WTC11 (cell line): ENCODE data around the gene GSTM4. TPM values are rescaled to one million over a fixed set of nuclear protein-coding genes. Genes with fewer than 3 reads are reported as not detected.

Source experiments
- ATAC-seq: fragments of 200-7000 bp; cut with Tn5 transposase; 2 replicates; pipeline ENCODE4 v1.10.0; 2021; ENCODE audit warnings: mild to moderate bottlenecking, moderate library complexity
- CTCF ChIA-PET: fragments of 300-600 bp; sonication (Branson Sonifier 250); formaldehyde crosslinking; loops from one replicate; lab custom pipeline; 2021; ENCODE audit warnings: antibody characterized with exemption; lab: Charles Lee
- POLR2A ChIA-PET: fragments of 350-600 bp; sonication (Branson Sonifier 250); formaldehyde crosslinking; loops from one replicate; lab custom pipeline; 2021; ENCODE audit warnings: antibody characterized with exemption; lab: Charles Lee
- DNase-seq: peaks from one replicate; pipeline ENCODE4 v3.0.0; 2021; ENCODE audit warnings: low spot score
- H3K27ac Mint-ChIP-seq: 2 replicates; pipeline ENCODE4 v1.8.0; 2021; ENCODE audit warnings: mixed read lengths
- H3K27me3 Mint-ChIP-seq: 2 replicates; pipeline ENCODE4 v1.8.0; 2021; ENCODE audit warnings: low read depth, mild to moderate bottlenecking, moderate library complexity, mixed read lengths
- H3K36me3 Mint-ChIP-seq: 2 replicates; pipeline ENCODE4 v1.8.0; 2021; ENCODE audit warnings: mixed read lengths
- H3K4me1 Mint-ChIP-seq: 2 replicates; pipeline ENCODE4 v1.8.0; 2022; ENCODE audit warnings: mixed read lengths
- H3K4me3 Mint-ChIP-seq: 2 replicates; pipeline ENCODE4 v1.8.0; 2021; ENCODE audit warnings: mild to moderate bottlenecking, moderate library complexity, mixed read lengths
- H3K9me3 Mint-ChIP-seq: 2 replicates; pipeline ENCODE4 v1.8.0; 2021; ENCODE audit warnings: mixed read lengths
- AFF4 ChIP-seq: sonication (generic); formaldehyde crosslinking; IDR thresholded peaks from 2 replicates; pipeline ENCODE4 v1.8.1; 2023; ENCODE audit warnings: mild to moderate bottlenecking, missing genetic modification reagents, borderline replicate concordance
- CREM ChIP-seq: sonication (generic); formaldehyde crosslinking; IDR thresholded peaks from 2 replicates; pipeline ENCODE4 v1.8.1; 2022; ENCODE audit warnings: mild to moderate bottlenecking, missing genetic modification reagents, moderate library complexity
- ERG ChIP-seq: fragments of 250-450 bp; sonication (Bioruptor Pico); IDR thresholded peaks from 2 replicates; pipeline ENCODE4 v1.8.0; 2021; ENCODE audit warnings: mild to moderate bottlenecking
- ESRRA ChIP-seq: sonication (generic); formaldehyde crosslinking; IDR thresholded peaks from 2 replicates; pipeline ENCODE4 v1.8.1; 2022; ENCODE audit warnings: mild to moderate bottlenecking, missing genetic modification reagents, borderline replicate concordance
- FOXJ3 ChIP-seq: sonication (generic); formaldehyde crosslinking; IDR thresholded peaks from 2 replicates; pipeline ENCODE4 v1.9.0; 2021; ENCODE audit warnings: missing genetic modification reagents, mild to moderate bottlenecking, borderline replicate concordance
- IRF1 ChIP-seq: sonication (generic); formaldehyde crosslinking; IDR thresholded peaks from 2 replicates; pipeline ENCODE4 v1.8.0; 2023; ENCODE audit warnings: missing genetic modification reagents
- IRF2 ChIP-seq: sonication (generic); formaldehyde crosslinking; IDR thresholded peaks from 2 replicates; pipeline ENCODE4 v1.8.0; 2022; ENCODE audit warnings: low read depth, missing genetic modification reagents, borderline replicate concordance
- NFATC4 ChIP-seq: fragments of 250-450 bp; sonication (Bioruptor Pico); IDR thresholded peaks from 2 replicates; pipeline ENCODE4 v1.9.0; 2021; ENCODE audit warnings: mild to moderate bottlenecking
- NFYB ChIP-seq: sonication (generic); formaldehyde crosslinking; conservative IDR thresholded peaks from 2 replicates; pipeline ENCODE4 v1.8.0; 2022; ENCODE audit warnings: low read depth, missing genetic modification reagents
- NR2C2 ChIP-seq: sonication (generic); formaldehyde crosslinking; IDR thresholded peaks from 2 replicates; pipeline ENCODE4 v1.8.0; 2022; ENCODE audit warnings: mild to moderate bottlenecking, missing genetic modification reagents
- SP1 ChIP-seq: sonication (generic); formaldehyde crosslinking; conservative IDR thresholded peaks from 2 replicates; pipeline ENCODE4 v1.8.1; 2022; ENCODE audit warnings: missing genetic modification reagents
- TEAD4 ChIP-seq: sonication (generic); formaldehyde crosslinking; IDR thresholded peaks from 2 replicates; pipeline ENCODE4 v1.8.0; 2022; ENCODE audit warnings: mild to moderate bottlenecking, missing genetic modification reagents
- ZBTB43 ChIP-seq: sonication (generic); formaldehyde crosslinking; IDR thresholded peaks from 2 replicates; pipeline ENCODE4 v1.8.1; 2023; ENCODE audit warnings: mild to moderate bottlenecking, missing genetic modification reagents
- ZMAT4 ChIP-seq: fragments of 250-450 bp; sonication (Bioruptor Pico); IDR thresholded peaks from 2 replicates; pipeline ENCODE4 v1.9.0; 2021; ENCODE audit warnings: mild to moderate bottlenecking
- ZNF138 ChIP-seq: sonication (generic); formaldehyde crosslinking; conservative IDR thresholded peaks from 2 replicates; pipeline ENCODE4 v1.8.1; 2022; ENCODE audit warnings: mild to moderate bottlenecking, moderate library complexity, missing genetic modification reagents
- ZNF219 ChIP-seq: sonication (generic); formaldehyde crosslinking; IDR thresholded peaks from 2 replicates; pipeline ENCODE4 v1.8.0; 2023; ENCODE audit warnings: missing genetic modification reagents, mild to moderate bottlenecking, borderline replicate concordance
- ZNF232 ChIP-seq: sonication (generic); formaldehyde crosslinking; IDR thresholded peaks from 2 replicates; pipeline ENCODE4 v1.8.0; 2022; ENCODE audit warnings: mild to moderate bottlenecking, missing genetic modification reagents
- ZNF532 ChIP-seq: fragments of 250-450 bp; sonication (Bioruptor Pico); IDR thresholded peaks from 2 replicates; pipeline ENCODE4 v1.9.0; 2021; ENCODE audit warnings: mild to moderate bottlenecking, borderline replicate concordance
- total RNA-seq: library from RNA; stranded (reverse); gene quantifications from 3 replicates; pipeline ENCODE4 v1.2.3, GENCODE V29; 2021

GSTM4 gene
- total RNA-seq, 1 experiment from 2014 or later = 16.7 TPM

- TF ChIP-seq AFF4 (CRISPR knock-in tag) (no peak), FOXJ3 (CRISPR knock-in tag) (no peak)
These were observed 11.2 kb upstream of the GSTM4 start (continued) for GRCh38 chr1:109644670-109645069.

- Mint-ChIP-seq H3K27ac (no peak overlapping the region), H3K9me3 (no peaks in the 10 kb centered on the region), H3K4me1 (no peaks in the 10 kb centered on the region; the same call in 1 of the 2 replicates), H3K4me3 (no peak overlapping the region), H3K27me3 (peaks cover 26% of the 10 kb centered on the region), H3K36me3 (no peaks in the 10 kb centered on the region)
- ChIA-PET CTCF (interaction anchor here (0.7 to 5.0 kb wide), 9 partner anchors 9 to 335 kb away, joined by 3 to 65 read pairs (median 5); partner anchors contain the start of genes AHCYL1 and GNAI3), POLR2A (interaction anchor here (0.9 kb wide), 1 partner anchor 140 kb away, joined by 3 read pairs; the partner anchor contains the start of gene AMIGO1)
- TF ChIP-seq ERG (CRISPR knock-in tag) (no peak), SP1 (CRISPR knock-in tag) (no peak), ZNF138 (CRISPR knock-in tag) (no peak), NFATC4 (CRISPR knock-in tag) (no peak), NFYB (CRISPR knock-in tag) (no peak), ZBTB43 (CRISPR knock-in tag) (no peak), ESRRA (no peak), IRF2 (CRISPR knock-in tag) (no peak), ZMAT4 (CRISPR knock-in tag) (no peak), IRF1 (CRISPR knock-in tag) (no peak), CREM (no peak)
- DNase-seq (no peak), ATAC-seq (no peak)
These were observed 6.4 kb upstream of the GSTM4 start for GRCh38 chr1:109649491-109649914.

- Mint-ChIP-seq H3K27me3 (peaks cover 37% of the 10 kb centered on the region), H3K27ac (no peak overlapping the region), H3K36me3 (no peaks in the 10 kb centered on the region), H3K4me3 (no peak overlapping the region), H3K9me3 (no peaks in the 10 kb centered on the region), H3K4me1 (peaks cover 10% of the 10 kb centered on the region)
- DNase-seq (no peak), ATAC-seq (no peak)
- CTCF ChIA-PET = interaction anchor here (0.6 to 5.0 kb wide), 10 partner anchors 10 to 334 kb away, joined by 3 to 65 read pairs (median 4); partner anchors contain the start of genes AHCYL1 and GNAI3
- POLR2A ChIA-PET = no interaction called here
- no peak for TF ChIP-seq TEAD4 (CRISPR knock-in tag)
- no peak for TF ChIP-seq ZNF232
- no peak for TF ChIP-seq FOXJ3 (CRISPR knock-in tag)
- TF ChIP-seq ZNF532 (CRISPR knock-in tag) = no peak
- TF ChIP-seq ZNF219 (CRISPR knock-in tag) = no peak
- no peak for TF ChIP-seq NR2C2 (CRISPR knock-in tag)
These were observed 5.3 kb upstream of the GSTM4 start for GRCh38 chr1:109650609-109651008.
